WI38 (cell line): ENCODE data around the gene ABI2.
"Not testable (repeated sequence)": the region's sequence is repeated elsewhere in the genome, so short reads cannot be mapped to it uniquely, and the experiment has no call there.

Source experiments
- H3K4me3 ChIP-seq: 2 replicates; pipeline ENCODE4 v1.5.1; 2011; ENCODE audit warnings: low read depth, mild to moderate bottlenecking, control low read depth, low read length
- TF ChIP-seq, protein P1 (sequence below): IDR thresholded peaks from 2 replicates; pipeline ENCODE4 v1.5.1; 2012; ENCODE audit warnings: low read depth, mild to moderate bottlenecking, control low read depth, low read length

ABI2 gene

DNA sequence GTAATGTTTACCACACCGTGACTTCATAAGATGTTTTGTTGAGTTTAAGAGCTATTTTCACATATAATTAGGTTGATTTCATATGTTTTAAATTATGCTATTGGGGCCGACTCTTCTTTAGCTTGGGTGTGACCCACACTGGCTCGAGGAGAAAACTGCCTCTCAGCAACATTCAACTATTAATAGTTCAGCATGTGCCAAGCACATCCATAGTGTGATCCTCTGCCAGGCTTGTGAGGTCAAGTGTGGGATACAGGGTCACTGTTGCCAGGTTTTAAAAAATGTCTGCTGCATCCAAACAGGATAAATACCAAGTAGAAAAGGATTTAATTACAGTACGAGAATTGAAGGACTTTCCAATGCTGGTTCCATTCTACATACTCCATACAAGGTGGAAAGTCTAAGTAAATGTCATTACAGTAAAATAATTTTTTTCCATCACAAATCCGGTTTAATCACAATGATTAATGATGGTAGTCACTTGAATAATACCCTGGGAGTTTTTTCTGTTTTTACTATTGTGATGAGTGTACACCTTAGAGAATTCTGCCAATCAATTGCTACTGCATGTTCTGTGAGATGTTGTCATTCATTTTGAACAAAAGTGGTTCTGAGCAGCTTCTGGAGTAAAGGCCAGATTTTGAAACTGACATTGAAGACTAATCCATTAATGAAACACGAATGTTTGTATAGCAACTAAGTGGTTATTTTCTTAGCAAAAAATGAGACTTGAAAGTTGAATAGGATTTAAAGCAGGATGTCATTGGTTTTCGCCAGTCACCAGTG is 84.5 kb downstream of the ABI2 start:
- TF ChIP-seq, protein P1, sequence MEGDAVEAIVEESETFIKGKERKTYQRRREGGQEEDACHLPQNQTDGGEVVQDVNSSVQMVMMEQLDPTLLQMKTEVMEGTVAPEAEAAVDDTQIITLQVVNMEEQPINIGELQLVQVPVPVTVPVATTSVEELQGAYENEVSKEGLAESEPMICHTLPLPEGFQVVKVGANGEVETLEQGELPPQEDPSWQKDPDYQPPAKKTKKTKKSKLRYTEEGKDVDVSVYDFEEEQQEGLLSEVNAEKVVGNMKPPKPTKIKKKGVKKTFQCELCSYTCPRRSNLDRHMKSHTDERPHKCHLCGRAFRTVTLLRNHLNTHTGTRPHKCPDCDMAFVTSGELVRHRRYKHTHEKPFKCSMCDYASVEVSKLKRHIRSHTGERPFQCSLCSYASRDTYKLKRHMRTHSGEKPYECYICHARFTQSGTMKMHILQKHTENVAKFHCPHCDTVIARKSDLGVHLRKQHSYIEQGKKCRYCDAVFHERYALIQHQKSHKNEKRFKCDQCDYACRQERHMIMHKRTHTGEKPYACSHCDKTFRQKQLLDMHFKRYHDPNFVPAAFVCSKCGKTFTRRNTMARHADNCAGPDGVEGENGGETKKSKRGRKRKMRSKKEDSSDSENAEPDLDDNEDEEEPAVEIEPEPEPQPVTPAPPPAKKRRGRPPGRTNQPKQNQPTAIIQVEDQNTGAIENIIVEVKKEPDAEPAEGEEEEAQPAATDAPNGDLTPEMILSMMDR = no peak
- no peak overlapping the region for H3K4me3 ChIP-seq

GRCh38 chr2:203413796-203414195 is 85.6 kb downstream of the ABI2 start:
- TF ChIP-seq, protein P1 = no peak
- H3K4me3 ChIP-seq = no peak overlapping the region

GRCh38 chr2:203418271-203418670 is 90.1 kb downstream of the ABI2 start:
- H3K4me3 ChIP-seq = no peak overlapping the region
- TF ChIP-seq, protein P1 = no peak

GRCh38 chr2:203427061-203427460 is 98.9 kb downstream of the ABI2 start:
- TF ChIP-seq, protein P1 = no peak
- no peak overlapping the region for H3K4me3 ChIP-seq

- not testable (repeated sequence) for H3K4me3 ChIP-seq
Measured at GRCh38 chr2:203429643-203430042, 101.4 kb downstream of the ABI2 start.

GRCh38 chr2:203431391-203432185 is 103.4 kb downstream of the ABI2 start:
- TF ChIP-seq, protein P1 = no peak

GRCh38 chr2:203432811-203433210 is 104.6 kb downstream of the ABI2 start:
- TF ChIP-seq, protein P1 = no peak

More at GRCh38 chr2:203431391-203432185, 103.4 kb downstream of the ABI2 start:
- H3K4me3 ChIP-seq = no peak overlapping the region

More at GRCh38 chr2:203432811-203433210, 104.6 kb downstream of the ABI2 start:
- H3K4me3 ChIP-seq = no peak overlapping the region
